ENCODE results near the gene AMPH. TPM values are rescaled to one million over a fixed set of nuclear protein-coding genes. Genes with fewer than 3 reads are reported as not detected.

The AMPH gene
- total RNA-seq, 4 donors from 2014 or later = 2.2 to 6.6 (median 5.9) TPM; not detected in 1

DNA sequence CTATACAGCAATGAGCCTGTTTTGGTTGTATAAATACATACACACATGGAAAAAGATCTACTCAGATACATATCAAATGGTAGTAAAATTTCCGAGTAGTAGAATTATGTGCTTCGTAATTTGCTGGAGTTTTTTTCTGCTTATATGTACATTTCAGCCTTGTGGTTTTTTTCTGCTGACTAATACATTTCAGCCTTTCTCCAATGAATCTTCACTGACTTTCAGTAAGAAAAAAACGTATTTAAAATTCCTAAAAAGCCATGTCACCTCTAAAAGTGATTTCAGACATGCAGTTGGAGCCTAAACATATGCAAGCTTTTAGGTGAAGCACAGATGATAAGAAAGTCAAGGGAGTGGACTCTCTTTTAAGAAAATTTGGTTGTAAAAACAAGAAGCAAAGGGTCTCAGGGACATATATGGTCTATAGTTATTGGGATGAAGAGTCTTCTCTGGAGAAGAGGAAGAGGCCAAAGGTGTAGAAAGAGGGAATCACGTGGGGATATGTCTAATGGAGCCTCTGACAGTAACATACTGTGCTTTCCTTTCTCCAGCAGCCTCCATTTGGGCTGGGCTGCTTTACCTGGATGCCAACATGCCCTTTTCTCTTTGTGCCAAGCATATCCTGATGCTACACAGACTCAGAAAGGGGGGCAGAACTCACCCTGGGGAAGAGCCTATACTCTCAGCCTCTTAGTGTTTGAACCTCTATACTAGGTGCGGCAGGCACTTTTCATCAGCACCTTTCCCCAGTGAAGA lies 2.4 kb downstream of the AMPH start:
- intact Hi-C loops (cut with DNase I; ENCODE audit: low total_unique reads) = no loop called here
- DNase-seq = no peak
- WGBS, 2 donors (ENCODE audit: low coverage in 1 of 2) = 49 to 68% methylated on average over 4 to 5 of the region's 5 CpGs
- Histone ChIP-seq H3K4me1 (peaks cover 0 to 8% (median 3%) of the 10 kb centered on the region in 4 donors), H3K36me3 (no peaks in the 10 kb centered on the region), H3K4me3 (no peak overlapping the region), H3K9me3 (peaks cover 0 to 7% of the 10 kb centered on the region in 2 donors), H3K27me3 (peaks cover 45% of the 10 kb centered on the region), H3K27ac (no peak overlapping the region)
- in situ Hi-C loops (cut with MboI; ENCODE audit: low pct_ligation_motif_present in 1 of 4, low pct_unique_long_range_greater_than_20kb in 1 of 4, low sequenced_read_pairs in 3 of 4) = no loop called here
- no peak for TF ChIP-seq POLR2A (IDR thresholded peaks at IDR 0.05)
- TF ChIP-seq POLR2AphosphoS5 (IDR thresholded peaks at IDR 0.05) = no peak
- TF ChIP-seq EP300 (IDR thresholded peaks at IDR 0.05; ENCODE audit: low read depth) = no peak
- TF ChIP-seq, protein P1, sequence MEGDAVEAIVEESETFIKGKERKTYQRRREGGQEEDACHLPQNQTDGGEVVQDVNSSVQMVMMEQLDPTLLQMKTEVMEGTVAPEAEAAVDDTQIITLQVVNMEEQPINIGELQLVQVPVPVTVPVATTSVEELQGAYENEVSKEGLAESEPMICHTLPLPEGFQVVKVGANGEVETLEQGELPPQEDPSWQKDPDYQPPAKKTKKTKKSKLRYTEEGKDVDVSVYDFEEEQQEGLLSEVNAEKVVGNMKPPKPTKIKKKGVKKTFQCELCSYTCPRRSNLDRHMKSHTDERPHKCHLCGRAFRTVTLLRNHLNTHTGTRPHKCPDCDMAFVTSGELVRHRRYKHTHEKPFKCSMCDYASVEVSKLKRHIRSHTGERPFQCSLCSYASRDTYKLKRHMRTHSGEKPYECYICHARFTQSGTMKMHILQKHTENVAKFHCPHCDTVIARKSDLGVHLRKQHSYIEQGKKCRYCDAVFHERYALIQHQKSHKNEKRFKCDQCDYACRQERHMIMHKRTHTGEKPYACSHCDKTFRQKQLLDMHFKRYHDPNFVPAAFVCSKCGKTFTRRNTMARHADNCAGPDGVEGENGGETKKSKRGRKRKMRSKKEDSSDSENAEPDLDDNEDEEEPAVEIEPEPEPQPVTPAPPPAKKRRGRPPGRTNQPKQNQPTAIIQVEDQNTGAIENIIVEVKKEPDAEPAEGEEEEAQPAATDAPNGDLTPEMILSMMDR (IDR thresholded peaks at IDR 0.05) = no peak

DNA sequence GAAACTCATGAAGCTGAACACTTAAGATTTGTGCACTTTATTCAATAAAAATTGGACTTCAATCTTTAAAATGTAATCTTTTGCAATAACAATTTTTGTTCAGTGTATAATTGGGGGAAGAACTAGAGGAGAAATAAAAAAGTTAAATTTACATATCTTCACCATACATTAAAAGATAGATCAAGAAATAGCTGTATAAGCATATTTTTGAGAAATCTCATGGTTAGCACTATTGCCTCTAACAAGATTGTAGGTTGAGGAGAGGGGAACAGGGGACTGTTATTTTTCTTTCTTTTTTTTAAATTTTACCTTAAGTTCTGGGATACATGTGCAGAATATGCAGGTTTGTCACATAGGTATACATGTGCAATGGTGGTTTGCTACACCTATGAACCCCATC lies 5.3 kb downstream of the AMPH start:
- Histone ChIP-seq H3K27me3 (peaks cover 27% of the 10 kb centered on the region), H3K9me3 (peaks cover 0 to 7% of the 10 kb centered on the region in 2 donors), H3K36me3 (no peaks in the 10 kb centered on the region), H3K4me3 (no peak overlapping the region), H3K4me1 (peaks cover 0 to 6% (median 3%) of the 10 kb centered on the region in 4 donors), H3K27ac (no peak overlapping the region)
- in situ Hi-C loops (cut with MboI; ENCODE audit: low pct_ligation_motif_present in 1 of 4, low pct_unique_long_range_greater_than_20kb in 1 of 4, low sequenced_read_pairs in 3 of 4) (no loop called here), intact Hi-C loops (cut with DNase I; ENCODE audit: low total_unique reads) (no loop called here)
- no peak for DNase-seq
- TF ChIP-seq POLR2A (IDR thresholded peaks at IDR 0.05) = no peak
- TF ChIP-seq, protein P1 (IDR thresholded peaks at IDR 0.05) = no peak
- no peak for TF ChIP-seq EP300 (IDR thresholded peaks at IDR 0.05; ENCODE audit: low read depth)
- no peak for TF ChIP-seq POLR2AphosphoS5 (IDR thresholded peaks at IDR 0.05)

DNA sequence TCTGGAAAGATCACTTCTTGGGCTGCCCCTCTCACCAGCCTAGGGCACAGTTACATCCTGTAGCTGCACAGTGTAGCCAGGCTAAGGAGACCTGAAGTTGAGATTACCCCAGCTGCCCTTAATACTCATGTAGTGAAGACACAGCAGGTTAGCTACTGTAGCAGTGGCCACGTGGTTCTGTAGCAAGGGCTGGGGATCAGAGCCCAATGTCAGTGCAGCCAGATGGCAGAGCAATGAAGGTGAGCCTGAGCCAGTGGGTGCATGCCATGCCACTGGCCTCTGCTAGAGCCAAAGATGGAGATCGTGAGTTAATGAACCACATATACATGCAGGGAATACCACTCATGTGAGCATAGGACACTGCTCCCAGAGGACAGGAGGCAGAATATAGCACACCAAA lies 15.5 kb downstream of the AMPH start:
- no peak overlapping the region for H3K4me3 ChIP-seq
- 68% methylated on average over 2 of the region's 2 CpGs; no CpG with 5 or more reads in 1 of the 2 donors for WGBS, 2 donors (ENCODE audit: low coverage in 1 of 2)
- in situ Hi-C loops (cut with MboI; ENCODE audit: low pct_ligation_motif_present in 1 of 4, low pct_unique_long_range_greater_than_20kb in 1 of 4, low sequenced_read_pairs in 3 of 4) = no loop called here
- intact Hi-C loops (cut with DNase I; ENCODE audit: low total_unique reads) = no loop called here
- no peaks in the 10 kb centered on the region for H3K4me1 ChIP-seq
- DNase-seq = no peak
- no peaks in the 10 kb centered on the region for H3K27me3 ChIP-seq
- H3K27ac ChIP-seq = no peak overlapping the region
- TF ChIP-seq EP300 (IDR thresholded peaks at IDR 0.05; ENCODE audit: low read depth) (no peak), POLR2AphosphoS5 (IDR thresholded peaks at IDR 0.05) (no peak), POLR2A (IDR thresholded peaks at IDR 0.05) (no peak)
- no peaks in the 10 kb centered on the region for H3K9me3 ChIP-seq
- no peaks in the 10 kb centered on the region for H3K36me3 ChIP-seq

DNA sequence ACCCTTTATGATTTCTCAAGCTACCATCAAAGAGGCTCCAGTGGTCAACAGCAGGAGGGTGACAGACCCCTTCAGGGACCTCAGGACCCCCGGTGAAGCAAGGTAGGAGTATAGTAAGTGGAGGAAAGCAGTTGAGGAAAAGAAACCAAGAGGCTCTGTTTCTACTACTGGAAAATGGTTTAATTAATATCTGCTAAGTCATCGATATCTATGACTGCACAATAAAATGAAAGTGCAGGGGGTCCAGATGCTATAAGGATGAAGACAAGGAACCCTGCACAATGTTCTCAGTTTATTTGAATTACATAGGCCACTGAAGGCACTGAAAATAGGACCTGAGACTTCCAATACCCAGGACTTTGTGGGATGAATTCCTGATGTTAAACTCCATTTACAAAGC lies 23.7 kb downstream of the AMPH start:
- TF ChIP-seq EP300 (IDR thresholded peaks at IDR 0.05; ENCODE audit: low read depth) = no peak
- TF ChIP-seq POLR2AphosphoS5 (IDR thresholded peaks at IDR 0.05) = no peak
- TF ChIP-seq, protein P1 (IDR thresholded peaks at IDR 0.05) = no peak
- TF ChIP-seq POLR2A (IDR thresholded peaks at IDR 0.05) = no peak
- Histone ChIP-seq H3K36me3 (no peaks in the 10 kb centered on the region), H3K27me3 (no peaks in the 10 kb centered on the region), H3K27ac (no peak overlapping the region), H3K4me3 (no peak overlapping the region), H3K9me3 (no peaks in the 10 kb centered on the region), H3K4me1 (no peaks in the 10 kb centered on the region)
- in situ Hi-C loops (cut with MboI; ENCODE audit: low pct_ligation_motif_present in 1 of 4, low pct_unique_long_range_greater_than_20kb in 1 of 4, low sequenced_read_pairs in 3 of 4) (no loop called here), intact Hi-C loops (cut with DNase I; ENCODE audit: low total_unique reads) (no loop called here)
- DNase-seq = no peak
- 38 to 86% methylated on average over 1 to 2 of the region's 2 CpGs for WGBS, 2 donors (ENCODE audit: low coverage in 1 of 2)

Measured in transverse colon (tissue), 4 donors.